ENCODE data around the gene C17orf75. TPM values are rescaled to one million over a fixed set of nuclear protein-coding genes. Genes with fewer than 3 reads are reported as not detected.

The C17orf75 gene
- total RNA-seq, 1 experiment from 2014 or later, result 27.0 TPM

- ATAC-seq, result no peak; the same call in 1 of the 2 replicates
- H4K20me1 ChIP-seq (ENCODE audit: low read length), result no peaks in the 10 kb centered on the region; the same call in 1 of the 2 replicates
Measured at GRCh38 chr17:32383926-32384434, 42.0 kb upstream of the C17orf75 start.

GRCh38 chr17:32382526-32383223, 40.7 kb upstream of the C17orf75 start:
- ATAC-seq, result no peak

More at GRCh38 chr17:32383926-32384434, 42.0 kb upstream of the C17orf75 start:
- Histone ChIP-seq H3K4me1 (ENCODE audit: insufficient read depth, low read length) (peaks cover 6% of the 10 kb centered on the region; the same call in 1 of the 2 replicates), H3F3A (ENCODE audit: low read length, unreplicated experiment) (no peaks in the 10 kb centered on the region), H3K9ac (ENCODE audit: low read length) (no peak overlapping the region), H3K4me3 (ENCODE audit: low read length) (no peak overlapping the region), H3K27ac (ENCODE audit: low read length) (no peak overlapping the region), H3K4me2 (ENCODE audit: low read length) (no peak overlapping the region), H2AFZ (ENCODE audit: low read length) (no peak overlapping the region), H3K36me3 (ENCODE audit: low read depth, low read length) (peaks cover 23% of the 10 kb centered on the region), H3K9me3 (ENCODE audit: low read length) (no peaks in the 10 kb centered on the region), H3K9me2 (replicated peaks; ENCODE audit: low read length) (no peaks in the 10 kb centered on the region), H3K79me2 (ENCODE audit: low read length) (no peaks in the 10 kb centered on the region), H3K27me3 (ENCODE audit: low read length) (no peaks in the 10 kb centered on the region)
- TF ChIP-seq CTCF (conservative IDR thresholded peaks at IDR 0.05; ENCODE audit: low read depth, low read length) (no peak), EZH2phosphoT487 (IDR thresholded peaks at IDR 0.05; ENCODE audit: borderline replicate concordance, low read length) (no peak), EZH2 (IDR thresholded peaks at IDR 0.05; ENCODE audit: low read length, unreplicated experiment) (no peak)
- DNase-seq, result no peak
- POLR2A ChIA-PET (ENCODE audit: unreplicated experiment), result no interaction called here
- intact Hi-C loops (cut with micrococcal nuclease), result no loop called here
- TSS peak; percentile 1 for BruUV-seq (replicated peaks)
- CTCF ChIA-PET, result no interaction called here

More at GRCh38 chr17:32382526-32383223, 40.7 kb upstream of the C17orf75 start:
- H3K9ac ChIP-seq (ENCODE audit: low read length), result no peak overlapping the region
- no peak overlapping the region for H3K4me3 ChIP-seq (ENCODE audit: low read length)
- intact Hi-C loops (cut with micrococcal nuclease), result no loop called here
- no peak for TF ChIP-seq EZH2 (IDR thresholded peaks at IDR 0.05; ENCODE audit: low read length, unreplicated experiment)
- TF ChIP-seq CTCF (conservative IDR thresholded peaks at IDR 0.05; ENCODE audit: low read depth, low read length), result no peak
- no peak for TF ChIP-seq EZH2phosphoT487 (IDR thresholded peaks at IDR 0.05; ENCODE audit: borderline replicate concordance, low read length)
- no peak overlapping the region for H2AFZ ChIP-seq (ENCODE audit: low read length)
- DNase-seq, result no peak
- no peaks in the 10 kb centered on the region for H3K9me3 ChIP-seq (ENCODE audit: low read length)
- no TSS peak for BruUV-seq (replicated peaks)
- no peaks in the 10 kb centered on the region for H3K79me2 ChIP-seq (ENCODE audit: low read length)
- peaks cover 6% of the 10 kb centered on the region; the same call in 1 of the 2 replicates for H3K4me1 ChIP-seq (ENCODE audit: insufficient read depth, low read length)
- H3K4me2 ChIP-seq (ENCODE audit: low read length), result no peak overlapping the region
- H4K20me1 ChIP-seq (ENCODE audit: low read length), result no peaks in the 10 kb centered on the region; the same call in 1 of the 2 replicates
- H3K9me2 ChIP-seq (replicated peaks; ENCODE audit: low read length), result no peaks in the 10 kb centered on the region
- ChIA-PET POLR2A (ENCODE audit: unreplicated experiment) (no interaction called here), CTCF (no interaction called here)
- H3K27me3 ChIP-seq (ENCODE audit: low read length), result no peaks in the 10 kb centered on the region
- peaks cover 33% of the 10 kb centered on the region for H3K36me3 ChIP-seq (ENCODE audit: low read depth, low read length)
- no peaks in the 10 kb centered on the region for H3F3A ChIP-seq (ENCODE audit: low read length, unreplicated experiment)
- no peak overlapping the region for H3K27ac ChIP-seq (ENCODE audit: low read length)
